GM12873 (cell line): ENCODE data around the gene TMEM270.

ENCODE experiments used
- TF ChIP-seq, protein P1 (sequence below): IDR thresholded peaks from 2 replicates; pipeline ENCODE4 v1.5.1; 2012; ENCODE audit warnings: low read depth, mild to moderate bottlenecking, moderate library complexity, low read length, control low read depth; ENCODE audit not compliant: insufficient read depth; ENCODE audit errors: missing control alignments

TMEM270 gene

DNA sequence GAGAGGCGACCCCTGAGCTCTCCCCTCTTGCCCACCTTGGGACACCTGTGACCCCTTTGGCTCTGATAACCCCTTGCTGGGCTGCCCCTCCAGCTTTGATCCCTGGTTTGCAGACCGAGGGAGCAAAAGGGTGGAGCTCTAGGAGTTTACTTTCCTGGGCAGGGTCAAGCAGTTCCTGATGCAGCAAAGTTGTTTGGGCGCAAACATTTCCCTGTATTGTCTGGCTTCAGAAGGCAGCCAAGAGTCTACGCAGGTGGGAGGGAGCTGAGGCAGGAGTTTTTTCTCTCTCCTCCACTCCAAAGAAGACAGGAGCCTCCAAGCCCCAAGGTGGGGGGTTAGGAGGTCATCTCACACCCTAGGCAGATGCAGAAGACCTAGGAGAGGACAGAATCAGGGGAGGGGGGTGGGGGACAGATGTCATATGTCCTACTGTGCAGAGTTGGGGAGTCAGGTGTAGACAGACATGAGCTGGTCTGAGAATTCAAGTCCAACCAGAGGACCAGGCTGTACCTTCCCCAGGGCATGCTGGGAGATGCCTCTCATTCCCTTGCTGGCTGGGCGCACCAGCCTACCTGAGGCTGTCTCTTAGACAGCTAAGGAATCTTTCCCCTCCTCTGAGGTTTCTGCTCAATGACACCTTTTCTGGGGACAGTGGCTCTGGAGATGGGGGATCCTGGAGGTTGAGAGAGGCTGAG lies 20.5 kb downstream of the TMEM270 start:
- TF ChIP-seq, protein P1, sequence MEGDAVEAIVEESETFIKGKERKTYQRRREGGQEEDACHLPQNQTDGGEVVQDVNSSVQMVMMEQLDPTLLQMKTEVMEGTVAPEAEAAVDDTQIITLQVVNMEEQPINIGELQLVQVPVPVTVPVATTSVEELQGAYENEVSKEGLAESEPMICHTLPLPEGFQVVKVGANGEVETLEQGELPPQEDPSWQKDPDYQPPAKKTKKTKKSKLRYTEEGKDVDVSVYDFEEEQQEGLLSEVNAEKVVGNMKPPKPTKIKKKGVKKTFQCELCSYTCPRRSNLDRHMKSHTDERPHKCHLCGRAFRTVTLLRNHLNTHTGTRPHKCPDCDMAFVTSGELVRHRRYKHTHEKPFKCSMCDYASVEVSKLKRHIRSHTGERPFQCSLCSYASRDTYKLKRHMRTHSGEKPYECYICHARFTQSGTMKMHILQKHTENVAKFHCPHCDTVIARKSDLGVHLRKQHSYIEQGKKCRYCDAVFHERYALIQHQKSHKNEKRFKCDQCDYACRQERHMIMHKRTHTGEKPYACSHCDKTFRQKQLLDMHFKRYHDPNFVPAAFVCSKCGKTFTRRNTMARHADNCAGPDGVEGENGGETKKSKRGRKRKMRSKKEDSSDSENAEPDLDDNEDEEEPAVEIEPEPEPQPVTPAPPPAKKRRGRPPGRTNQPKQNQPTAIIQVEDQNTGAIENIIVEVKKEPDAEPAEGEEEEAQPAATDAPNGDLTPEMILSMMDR = no peak

DNA sequence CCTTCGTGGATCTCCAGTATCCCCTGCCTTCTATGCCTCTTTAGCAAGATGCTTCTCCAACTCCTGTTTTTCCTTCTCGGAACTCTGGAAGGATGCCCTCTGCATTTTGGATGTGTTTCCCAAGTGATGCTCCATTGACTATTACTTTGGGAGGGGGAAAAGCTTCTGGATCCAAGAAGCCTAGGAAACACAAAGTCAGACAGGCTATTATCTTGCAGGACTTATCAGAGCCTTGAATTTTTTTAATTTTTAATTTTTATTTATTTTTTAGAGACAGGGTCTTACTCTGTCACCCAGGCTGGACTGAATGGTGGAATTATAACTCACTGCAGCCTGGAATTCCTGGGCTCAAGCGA lies 21.1 kb downstream of the TMEM270 start:
- TF ChIP-seq, protein P1 = no peak

DNA sequence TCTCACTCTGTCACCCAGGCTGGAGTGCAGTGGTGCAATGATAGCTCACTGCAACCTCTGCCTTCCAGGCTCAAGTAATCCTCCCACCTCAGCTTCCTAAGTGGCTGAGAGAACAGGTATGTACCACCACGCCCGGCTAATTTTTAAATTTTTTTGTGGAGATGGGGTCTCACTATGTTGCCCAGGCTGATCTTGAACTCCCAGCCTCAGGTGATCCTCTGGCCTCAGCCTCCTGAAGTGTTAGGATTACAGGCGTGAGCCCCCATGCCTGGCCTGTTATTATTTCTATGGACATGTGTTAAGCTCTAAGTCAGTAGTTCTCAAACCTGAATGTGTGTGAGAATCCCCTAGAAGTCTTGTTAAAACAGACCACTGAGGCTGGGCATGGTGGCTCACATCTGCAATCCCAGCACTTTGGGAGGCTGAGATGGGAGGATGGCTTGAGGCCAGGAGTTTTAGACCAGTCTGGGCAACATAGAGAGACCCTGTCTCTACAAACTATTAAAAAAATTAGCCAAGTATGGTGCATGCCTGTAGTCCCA lies 24.5 kb downstream of the TMEM270 start:
- TF ChIP-seq, protein P1 = no peak

DNA sequence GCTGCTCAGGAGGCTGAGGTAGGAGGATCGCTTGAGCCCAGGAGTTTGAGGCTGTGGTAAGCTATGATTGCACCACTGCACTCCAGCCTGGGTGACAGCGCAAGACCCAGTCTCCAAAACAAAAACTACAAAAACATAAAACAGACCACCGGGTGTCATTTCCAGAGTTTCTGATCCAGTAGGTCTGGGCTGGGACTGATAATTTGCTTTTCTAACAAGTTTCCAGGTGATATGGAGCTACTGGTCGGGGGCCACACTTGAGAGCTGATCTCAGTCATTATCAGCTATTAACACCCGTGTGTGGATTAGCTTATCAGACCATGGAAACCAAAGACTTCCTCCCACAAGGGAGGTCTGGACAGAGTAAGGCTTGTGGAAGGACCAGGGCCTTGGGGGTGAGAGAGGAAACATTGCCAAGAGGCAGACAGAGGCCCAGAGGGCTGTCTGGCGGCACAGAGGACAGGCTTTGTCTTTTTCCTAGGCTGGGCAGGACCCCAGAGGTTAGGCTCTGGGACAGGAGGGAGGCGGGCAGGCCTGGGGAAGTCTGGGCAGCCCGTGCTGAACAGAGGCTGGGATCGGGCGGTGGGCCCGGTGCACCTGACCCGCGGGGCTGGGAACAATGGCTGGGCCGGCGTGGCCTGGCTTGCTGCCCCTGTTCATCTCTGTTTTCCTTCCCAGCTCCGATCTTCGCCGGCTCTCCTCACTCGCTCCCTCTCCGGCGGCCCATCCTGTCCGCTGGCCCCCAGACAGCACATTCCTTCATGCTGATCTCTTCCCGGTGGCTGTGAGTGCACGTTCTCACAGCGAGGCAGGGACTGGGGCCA lies 25.2 kb downstream of the TMEM270 start:
- TF ChIP-seq, protein P1 = no peak

DNA sequence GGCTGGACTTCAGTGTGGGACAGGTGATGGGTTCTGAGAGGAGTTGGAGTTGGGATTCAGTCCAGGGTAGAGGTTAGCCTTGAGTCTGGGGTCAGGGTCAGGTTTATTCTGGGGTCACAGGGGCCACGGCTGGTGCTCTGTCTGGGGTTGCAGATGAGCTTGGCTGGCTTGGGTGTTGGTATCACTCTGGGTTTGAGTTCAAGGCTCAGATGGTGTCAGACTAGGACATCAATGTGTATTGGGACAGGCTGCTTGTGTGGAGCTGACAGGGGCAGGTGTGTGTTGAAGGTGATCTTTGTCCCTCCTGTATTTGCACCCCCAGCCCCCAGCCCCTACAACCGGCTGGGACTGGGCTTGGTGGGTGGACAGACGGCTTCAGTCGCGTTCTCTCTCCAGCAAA lies 26.8 kb downstream of the TMEM270 start:
- TF ChIP-seq, protein P1 = no peak

DNA sequence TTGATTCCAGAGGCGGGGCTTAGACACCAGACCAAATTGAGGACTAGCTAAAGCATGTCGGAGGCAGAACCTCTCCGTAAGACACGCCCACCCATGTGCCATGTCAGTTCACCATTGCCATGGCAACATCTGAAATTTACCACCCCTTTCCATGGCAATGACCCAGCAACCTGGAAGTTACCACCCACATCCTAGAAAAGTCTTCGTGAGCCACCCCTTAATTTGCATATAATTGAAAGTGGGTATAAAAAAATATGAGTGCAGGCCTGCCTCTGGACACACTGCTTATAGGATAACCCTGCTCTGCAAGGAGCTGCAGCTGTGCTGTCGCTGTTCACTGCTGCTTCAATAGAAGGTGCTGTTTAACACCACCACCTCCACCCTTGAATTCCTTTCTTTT lies 28.0 kb downstream of the TMEM270 start:
- TF ChIP-seq, protein P1 = no peak

DNA sequence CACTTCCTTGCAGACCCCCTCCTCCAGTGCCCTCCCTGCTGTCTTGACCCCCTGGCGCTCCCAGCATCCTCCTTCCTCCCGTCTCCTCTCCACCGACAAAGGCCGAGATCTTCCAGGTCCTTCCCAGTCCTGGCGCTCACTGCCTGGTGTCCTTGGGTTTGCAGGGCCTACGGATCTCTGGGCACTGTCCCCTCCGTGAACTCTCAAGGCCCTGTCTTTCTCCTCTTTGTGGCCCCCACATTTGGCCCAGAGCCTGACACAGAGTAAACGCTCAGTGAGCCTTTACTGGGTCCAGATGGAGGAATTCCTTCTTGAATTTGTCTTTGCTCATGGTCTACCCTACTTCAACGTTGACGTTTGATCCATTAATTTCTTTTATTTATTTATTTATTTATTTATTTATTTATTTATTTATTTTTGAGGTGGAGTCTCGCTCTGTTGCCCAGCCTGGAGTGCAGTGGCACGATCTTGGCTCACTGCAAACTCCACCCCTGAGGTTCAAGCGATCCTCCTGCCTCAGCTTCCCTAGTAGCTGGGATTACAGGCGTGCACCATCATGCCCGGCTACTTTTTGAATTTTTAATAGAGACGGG lies 29.7 kb downstream of the TMEM270 start:
- TF ChIP-seq, protein P1 = no peak
